Measurements from ENCODE around the gene RYK.
A peak's percentile ranks its signal among the peaks of the same experiment; 100 is the strongest.
"Not testable (repeated sequence)": the region's sequence is repeated elsewhere in the genome, so short reads cannot be mapped to it uniquely, and the experiment has no call there.

The RYK gene

GRCh38 chr3:134216851-134217250 lies 33.8 kb downstream of the RYK start:
- DNase-seq (ENCODE audit: low read depth in 1 of 2, low spot score in 1 of 2), result no peak

GRCh38 chr3:134216191-134216764 lies 34.4 kb downstream of the RYK start:
- DNase-seq (ENCODE audit: low read depth in 1 of 2, low spot score in 1 of 2), result no peak

GRCh38 chr3:134214239-134214638 lies 36.4 kb downstream of the RYK start:
- DNase-seq (ENCODE audit: low read depth in 1 of 2, low spot score in 1 of 2), result no peak

- DNase-seq (ENCODE audit: low read depth in 1 of 2, low spot score in 1 of 2), result peak; percentile 69 to 79
Measured at GRCh38 chr3:134212967-134213665, 37.5 kb downstream of the RYK start.

GRCh38 chr3:134211797-134212196 lies 38.9 kb downstream of the RYK start:
- no peak for DNase-seq (ENCODE audit: low read depth in 1 of 2, low spot score in 1 of 2)

GRCh38 chr3:134205451-134205850 lies 45.2 kb downstream of the RYK start:
- DNase-seq (ENCODE audit: low read depth in 1 of 2, low spot score in 1 of 2), result no peak

GRCh38 chr3:134201201-134202130 lies 49.2 kb downstream of the RYK start:
- no peak for DNase-seq (ENCODE audit: low read depth in 1 of 2, low spot score in 1 of 2)

GRCh38 chr3:134199880-134200279 lies 50.8 kb downstream of the RYK start:
- not testable (repeated sequence) for DNase-seq (ENCODE audit: low read depth in 1 of 2, low spot score in 1 of 2)

- no peak for DNase-seq (ENCODE audit: low read depth in 1 of 2, low spot score in 1 of 2)
Measured at GRCh38 chr3:134199240-134199639, 51.4 kb downstream of the RYK start.

- DNase-seq (ENCODE audit: low read depth in 1 of 2, low spot score in 1 of 2), result no peak
Measured at GRCh38 chr3:134198414-134198813, 52.2 kb downstream of the RYK start.

GRCh38 chr3:134197681-134198261 lies 52.9 kb downstream of the RYK start:
- DNase-seq (ENCODE audit: low read depth in 1 of 2, low spot score in 1 of 2), result no peak

GRCh38 chr3:134194247-134194646 lies 56.4 kb downstream of the RYK start:
- no peak for DNase-seq (ENCODE audit: low read depth in 1 of 2, low spot score in 1 of 2)

GRCh38 chr3:134190250-134190649 lies 60.4 kb downstream of the RYK start:
- DNase-seq (ENCODE audit: low read depth in 1 of 2, low spot score in 1 of 2), result no peak

GRCh38 chr3:134189849-134190248 lies 60.8 kb downstream of the RYK start:
- no peak for DNase-seq (ENCODE audit: low read depth in 1 of 2, low spot score in 1 of 2)

GRCh38 chr3:134186391-134186790 lies 64.3 kb downstream of the RYK start:
- no peak for DNase-seq (ENCODE audit: low read depth in 1 of 2, low spot score in 1 of 2)

GRCh38 chr3:134180761-134181160 lies 69.9 kb downstream of the RYK start:
- no peak for DNase-seq (ENCODE audit: low read depth in 1 of 2, low spot score in 1 of 2)

GRCh38 chr3:134179508-134179907 lies 71.2 kb downstream of the RYK start:
- no peak for DNase-seq (ENCODE audit: low read depth in 1 of 2, low spot score in 1 of 2)

- no peak for DNase-seq (ENCODE audit: low read depth in 1 of 2, low spot score in 1 of 2)
Measured at GRCh38 chr3:134163096-134163495, 87.6 kb downstream of the RYK start.

- no peak for DNase-seq (ENCODE audit: low read depth in 1 of 2, low spot score in 1 of 2)
Measured at GRCh38 chr3:134161898-134162615, 88.6 kb downstream of the RYK start.

- DNase-seq (ENCODE audit: low read depth in 1 of 2, low spot score in 1 of 2), result no peak
Measured at GRCh38 chr3:134155446-134155845, 95.2 kb downstream of the RYK start.

- DNase-seq (ENCODE audit: low read depth in 1 of 2, low spot score in 1 of 2), result no peak
Measured at GRCh38 chr3:134153761-134154160, 96.9 kb downstream of the RYK start.
